Measurements from ENCODE around the gene TRABD2A. TPM values are rescaled to one million over a fixed set of nuclear protein-coding genes. Genes with fewer than 3 reads are reported as not detected.
A peak's percentile ranks its signal among the peaks of the same experiment; 100 is the strongest.

The TRABD2A gene
- total RNA-seq, 2 experiments from 2014 or later = 166 to 170 TPM

DNA sequence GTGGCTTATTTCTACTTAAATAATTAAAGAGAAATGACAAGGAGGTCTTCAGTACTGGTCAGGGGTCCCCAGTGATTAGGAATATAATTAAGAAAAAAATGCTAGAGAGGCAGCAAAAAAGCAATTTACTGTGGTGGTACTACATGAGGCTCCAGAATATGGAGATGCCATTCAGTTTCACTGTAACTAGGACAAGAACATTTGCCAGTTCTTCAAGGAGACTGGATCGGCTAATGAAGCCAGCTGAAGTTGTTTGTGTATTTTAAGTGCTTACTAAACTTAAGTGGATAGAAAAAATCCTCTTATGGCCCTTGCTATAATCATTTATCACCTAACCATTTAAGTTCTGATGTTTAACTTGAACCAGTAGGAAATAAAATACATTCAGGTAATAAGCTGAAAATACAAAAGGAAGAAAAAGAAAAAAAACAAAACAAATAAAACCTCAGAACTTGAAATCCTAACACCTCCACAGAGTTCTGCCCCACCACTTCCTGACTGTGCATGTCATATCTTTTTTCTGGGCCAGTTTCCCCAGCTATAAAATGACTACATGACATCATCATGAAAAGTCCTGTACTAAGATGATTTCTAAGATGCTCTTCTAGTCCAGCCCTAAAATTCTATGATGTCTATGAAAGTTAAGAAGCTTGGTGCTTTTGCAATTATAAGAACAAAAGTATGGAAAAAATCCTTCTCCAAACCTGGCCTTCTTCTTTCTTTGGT is 98.0 kb downstream of the TRABD2A start:
- peaks cover 86% of the 10 kb centered on the region for H3K4me1 Mint-ChIP-seq (ENCODE audit: low read depth)
- H3K9me3 ChIP-seq (ENCODE audit: control insufficient read depth in 1 of 2, insufficient read depth in 1 of 2, low read length in 2 of 2) = no peaks in the 10 kb centered on the region
- peak overlapping the region; percentile 67 to 70 for H3K27ac ChIP-seq (ENCODE audit: low read depth in 1 of 2, low read length in 2 of 2)
- H3K4me3 Mint-ChIP-seq = peak overlapping the region; percentile 81
- H3K4me3 ChIP-seq (ENCODE audit: low read length) = no peak overlapping the region
- H3K27me3 Mint-ChIP-seq = no peaks in the 10 kb centered on the region
- peaks cover 14% of the 10 kb centered on the region for H3K36me3 Mint-ChIP-seq (ENCODE audit: low read depth)
- peak in 11 of 14 experiments; percentile 15 to 91 (median 37) for DNase-seq
- H3K27me3 ChIP-seq (ENCODE audit: control insufficient read depth in 1 of 2, insufficient read depth in 2 of 2, low read length in 2 of 2) = no peaks in the 10 kb centered on the region
- H3K27ac Mint-ChIP-seq = peak overlapping the region; percentile 90
- POLR2A ChIA-PET = interaction anchor here (0.8 to 1.8 kb wide), 19 partner anchors 10 to 124 kb away, joined by 3 to 17 read pairs (median 4); partner anchors contain the start of genes TMSB10 and TRABD2A
- H3K4me1 ChIP-seq (ENCODE audit: insufficient read depth, low read length) = peaks cover 42% of the 10 kb centered on the region
- ATAC-seq (ENCODE audit: poor library complexity) = peak; percentile 72
- CTCF ChIA-PET = interaction anchor here (0.9 to 1.3 kb wide), 2 partner anchors 41 to 143 kb away, joined by 4 to 5 read pairs; no protein-coding TSS in a partner anchor
- intact Hi-C loops (cut with DNase I, micrococcal nuclease) = loop anchor here (2.0 to 5.0 kb wide), 4 partner anchors 64 to 144 kb away; no protein-coding TSS in a partner anchor
- H3K36me3 ChIP-seq (ENCODE audit: insufficient read depth, low read length) = no peaks in the 10 kb centered on the region
- TF ChIP-seq, protein P1, sequence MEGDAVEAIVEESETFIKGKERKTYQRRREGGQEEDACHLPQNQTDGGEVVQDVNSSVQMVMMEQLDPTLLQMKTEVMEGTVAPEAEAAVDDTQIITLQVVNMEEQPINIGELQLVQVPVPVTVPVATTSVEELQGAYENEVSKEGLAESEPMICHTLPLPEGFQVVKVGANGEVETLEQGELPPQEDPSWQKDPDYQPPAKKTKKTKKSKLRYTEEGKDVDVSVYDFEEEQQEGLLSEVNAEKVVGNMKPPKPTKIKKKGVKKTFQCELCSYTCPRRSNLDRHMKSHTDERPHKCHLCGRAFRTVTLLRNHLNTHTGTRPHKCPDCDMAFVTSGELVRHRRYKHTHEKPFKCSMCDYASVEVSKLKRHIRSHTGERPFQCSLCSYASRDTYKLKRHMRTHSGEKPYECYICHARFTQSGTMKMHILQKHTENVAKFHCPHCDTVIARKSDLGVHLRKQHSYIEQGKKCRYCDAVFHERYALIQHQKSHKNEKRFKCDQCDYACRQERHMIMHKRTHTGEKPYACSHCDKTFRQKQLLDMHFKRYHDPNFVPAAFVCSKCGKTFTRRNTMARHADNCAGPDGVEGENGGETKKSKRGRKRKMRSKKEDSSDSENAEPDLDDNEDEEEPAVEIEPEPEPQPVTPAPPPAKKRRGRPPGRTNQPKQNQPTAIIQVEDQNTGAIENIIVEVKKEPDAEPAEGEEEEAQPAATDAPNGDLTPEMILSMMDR (IDR thresholded peaks at IDR 0.05) = no peak
- peaks cover 6% of the 10 kb centered on the region for H3K9me3 Mint-ChIP-seq

- POLR2A ChIA-PET = interaction anchor here (0.8 to 1.8 kb wide), 14 partner anchors 11 to 124 kb away, joined by 3 to 17 read pairs (median 4); partner anchors contain the start of genes TMSB10 and TRABD2A
- peak overlapping the region; percentile 81 for H3K4me3 Mint-ChIP-seq
- H3K4me1 Mint-ChIP-seq (ENCODE audit: low read depth) = peaks cover 93% of the 10 kb centered on the region
- TF ChIP-seq, protein P1 (IDR thresholded peaks at IDR 0.05) = no peak
- ATAC-seq (ENCODE audit: poor library complexity) = peak; percentile 83
- H3K27me3 Mint-ChIP-seq = no peaks in the 10 kb centered on the region
- Histone ChIP-seq H3K27ac (ENCODE audit: low read depth in 1 of 2, low read length in 2 of 2) (peak overlapping the region; percentile 67 to 70), H3K4me1 (ENCODE audit: insufficient read depth, low read length) (peaks cover 47% of the 10 kb centered on the region), H3K4me3 (ENCODE audit: low read length) (no peak overlapping the region), H3K9me3 (ENCODE audit: control insufficient read depth in 1 of 2, insufficient read depth in 1 of 2, low read length in 2 of 2) (no peaks in the 10 kb centered on the region), H3K27me3 (ENCODE audit: control insufficient read depth in 1 of 2, insufficient read depth in 2 of 2, low read length in 2 of 2) (no peaks in the 10 kb centered on the region), H3K36me3 (ENCODE audit: insufficient read depth, low read length) (no peaks in the 10 kb centered on the region)
- CTCF ChIA-PET = interaction anchor here (0.6 to 1.3 kb wide), 3 partner anchors 40 to 144 kb away, joined by 3 to 5 read pairs (median 4); no protein-coding TSS in a partner anchor
- intact Hi-C loops (cut with DNase I, micrococcal nuclease) = loop anchor here (2.0 to 5.0 kb wide), 4 partner anchors 65 to 145 kb away; no protein-coding TSS in a partner anchor
- H3K27ac Mint-ChIP-seq = peak overlapping the region; percentile 90
- peaks cover 14% of the 10 kb centered on the region for H3K36me3 Mint-ChIP-seq (ENCODE audit: low read depth)
- peaks cover 9% of the 10 kb centered on the region for H3K9me3 Mint-ChIP-seq
- peak; percentile 25 to 91 (median 57) for DNase-seq
Observed at GRCh38 chr2:84781942-84782716, 98.8 kb downstream of the TRABD2A start.

GRCh38 chr2:84779781-84780180 is 101.1 kb downstream of the TRABD2A start:
- no peaks in the 10 kb centered on the region for H3K27me3 Mint-ChIP-seq
- peaks cover 12% of the 10 kb centered on the region for H3K9me3 Mint-ChIP-seq
- ChIA-PET POLR2A (interaction anchor here (0.6 to 2.8 kb wide), 6 partner anchors 62 to 147 kb away, joined by 3 to 21 read pairs (median 4); no protein-coding TSS in a partner anchor), CTCF (interaction anchor here (0.8 to 1.7 kb wide), 2 partner anchors 86 to 102 kb away, joined by 3 to 6 read pairs; no protein-coding TSS in a partner anchor)
- no peaks in the 10 kb centered on the region for H3K36me3 ChIP-seq (ENCODE audit: insufficient read depth, low read length)
- intact Hi-C loops (cut with DNase I, micrococcal nuclease) = loop anchor here (5.0 kb wide), 2 partner anchors 73 to 148 kb away; no protein-coding TSS in a partner anchor
- peak overlapping the region; percentile 27 to 37 for H3K27ac ChIP-seq (ENCODE audit: low read depth in 1 of 2, low read length in 2 of 2)
- H3K4me1 ChIP-seq (ENCODE audit: insufficient read depth, low read length) = peaks cover 44% of the 10 kb centered on the region
- no peak for ATAC-seq (ENCODE audit: poor library complexity)
- H3K27me3 ChIP-seq (ENCODE audit: control insufficient read depth in 1 of 2, insufficient read depth in 2 of 2, low read length in 2 of 2) = no peaks in the 10 kb centered on the region
- H3K4me1 Mint-ChIP-seq (ENCODE audit: low read depth) = peaks cover 76% of the 10 kb centered on the region
- peak overlapping the region; percentile 90 for H3K27ac Mint-ChIP-seq
- peaks cover 28% of the 10 kb centered on the region for H3K36me3 Mint-ChIP-seq (ENCODE audit: low read depth)
- no peaks in the 10 kb centered on the region for H3K9me3 ChIP-seq (ENCODE audit: control insufficient read depth in 1 of 2, insufficient read depth in 1 of 2, low read length in 2 of 2)
- TF ChIP-seq, protein P1 (IDR thresholded peaks at IDR 0.05) = no peak
- H3K4me3 Mint-ChIP-seq = peak overlapping the region; percentile 43
- no peak for DNase-seq
- no peak overlapping the region for H3K4me3 ChIP-seq (ENCODE audit: low read length)
